ENCODE measurements around the gene RNASEH2C. TPM values are rescaled to one million over a fixed set of nuclear protein-coding genes. Genes with fewer than 3 reads are reported as not detected.
"Not testable (repeated sequence)": the region's sequence is repeated elsewhere in the genome, so short reads cannot be mapped to it uniquely, and the experiment has no call there.

RNASEH2C gene
- total RNA-seq, 2 experiments from 2014 or later = 90.5 to 109 TPM

DNA sequence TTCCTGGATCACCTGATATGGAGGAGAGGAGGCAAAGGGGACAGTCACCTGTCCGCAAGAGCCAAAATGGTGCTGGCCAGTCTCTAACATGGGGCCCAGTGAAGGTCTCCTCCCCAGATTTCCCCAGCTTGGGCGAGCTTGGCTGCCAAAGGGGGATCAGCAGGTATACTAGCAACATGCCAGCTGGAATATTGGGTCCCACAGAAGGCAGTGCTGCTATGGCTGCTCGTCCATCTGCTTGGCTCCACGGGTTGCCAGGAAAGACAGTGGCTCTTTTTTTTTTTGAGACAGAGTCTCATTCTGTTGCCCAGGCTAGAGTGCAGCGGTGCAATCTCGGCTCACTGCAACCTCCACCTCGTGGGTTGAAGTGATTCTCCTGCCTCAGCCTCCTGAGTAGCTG is 21.3 kb downstream of the RNASEH2C start:
- ATAC-seq (no peak), DNase-seq (no peak)
- CTCF ChIA-PET = no interaction called here
- peaks cover 3% of the 10 kb centered on the region for H3K4me1 Mint-ChIP-seq
- H3K4me3 Mint-ChIP-seq = no peak overlapping the region
- H3K36me3 Mint-ChIP-seq = no peaks in the 10 kb centered on the region
- no peak overlapping the region for H3K27ac Mint-ChIP-seq
- H3K9me3 Mint-ChIP-seq (ENCODE audit: low read depth) = no peaks in the 10 kb centered on the region
- H3K27me3 Mint-ChIP-seq = peaks cover 19% of the 10 kb centered on the region

DNA sequence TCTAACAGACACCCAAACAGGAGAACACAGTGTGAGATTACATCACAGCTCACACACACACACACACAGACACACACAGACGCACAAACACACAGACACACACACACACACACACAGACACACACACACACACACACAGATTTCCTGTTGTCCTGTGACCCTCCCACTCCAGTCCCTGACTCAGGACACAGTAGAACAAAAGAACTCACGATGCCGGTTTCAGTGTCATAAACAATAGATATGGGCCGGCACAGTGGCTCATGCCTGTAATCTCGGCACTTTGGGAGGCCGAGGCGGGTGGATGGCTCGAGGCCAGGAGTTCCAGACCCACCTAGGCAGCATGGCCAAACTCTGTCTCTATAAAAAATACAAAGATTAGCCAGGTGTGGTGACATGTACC is 22.4 kb downstream of the RNASEH2C start:
- DNase-seq (no peak), ATAC-seq (no peak)
- CTCF ChIA-PET = interaction anchor here (1.5 kb wide), 1 partner anchor 72 kb away, joined by 5 read pairs; no protein-coding TSS in a partner anchor
- H3K9me3 Mint-ChIP-seq (ENCODE audit: low read depth) = no peaks in the 10 kb centered on the region
- peaks cover 3% of the 10 kb centered on the region for H3K4me1 Mint-ChIP-seq
- H3K4me3 Mint-ChIP-seq = no peak overlapping the region
- H3K27me3 Mint-ChIP-seq = peaks cover 18% of the 10 kb centered on the region
- H3K27ac Mint-ChIP-seq = no peak overlapping the region
- H3K36me3 Mint-ChIP-seq = no peaks in the 10 kb centered on the region

DNA sequence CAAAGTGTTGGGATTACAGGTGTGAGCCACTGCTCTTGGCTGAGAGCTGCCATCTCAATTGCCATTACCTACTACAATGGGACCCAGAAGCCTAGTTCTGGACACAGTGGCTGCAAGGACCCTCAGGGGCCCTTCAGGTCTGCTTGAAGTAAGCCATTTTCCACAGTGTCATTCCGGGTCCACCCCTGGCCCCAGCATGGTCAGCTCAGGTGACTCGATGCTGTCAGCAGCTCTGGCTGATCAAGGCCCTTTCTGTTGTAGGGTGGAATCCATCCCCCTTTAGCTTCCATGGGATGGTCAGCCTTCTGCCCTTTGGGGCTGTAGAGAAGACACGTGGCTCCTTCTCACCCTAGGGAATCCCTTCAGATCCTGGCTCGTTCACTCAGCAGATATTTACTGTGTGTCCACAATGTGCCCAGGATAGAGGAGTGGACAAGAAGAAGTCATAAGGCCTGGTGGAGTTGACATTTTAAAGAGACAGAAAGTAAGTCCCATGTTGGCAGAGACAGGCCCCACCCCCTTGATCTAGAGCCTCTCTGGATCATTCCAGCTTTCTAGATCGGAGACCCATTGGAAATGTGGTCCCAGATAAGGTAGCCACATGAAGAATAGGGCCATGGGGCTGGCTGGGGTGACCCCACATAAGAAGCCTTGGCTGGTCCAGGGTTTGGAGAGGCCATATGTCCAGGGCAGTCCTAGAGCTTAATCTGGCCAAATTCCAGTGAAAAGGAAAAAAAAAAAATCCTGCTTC is 23.6 kb downstream of the RNASEH2C start:
- H3K27me3 Mint-ChIP-seq = peaks cover 12% of the 10 kb centered on the region
- H3K27ac Mint-ChIP-seq = no peak overlapping the region
- ATAC-seq (no peak), DNase-seq (no peak)
- no peak overlapping the region for H3K4me3 Mint-ChIP-seq
- H3K4me1 Mint-ChIP-seq = peaks cover 5% of the 10 kb centered on the region
- H3K36me3 Mint-ChIP-seq = no peaks in the 10 kb centered on the region
- no peaks in the 10 kb centered on the region for H3K9me3 Mint-ChIP-seq (ENCODE audit: low read depth)
- CTCF ChIA-PET = interaction anchor here (0.7 to 1.5 kb wide), 3 partner anchors 15 to 71 kb away, joined by 3 to 5 read pairs (median 3); no protein-coding TSS in a partner anchor

DNA sequence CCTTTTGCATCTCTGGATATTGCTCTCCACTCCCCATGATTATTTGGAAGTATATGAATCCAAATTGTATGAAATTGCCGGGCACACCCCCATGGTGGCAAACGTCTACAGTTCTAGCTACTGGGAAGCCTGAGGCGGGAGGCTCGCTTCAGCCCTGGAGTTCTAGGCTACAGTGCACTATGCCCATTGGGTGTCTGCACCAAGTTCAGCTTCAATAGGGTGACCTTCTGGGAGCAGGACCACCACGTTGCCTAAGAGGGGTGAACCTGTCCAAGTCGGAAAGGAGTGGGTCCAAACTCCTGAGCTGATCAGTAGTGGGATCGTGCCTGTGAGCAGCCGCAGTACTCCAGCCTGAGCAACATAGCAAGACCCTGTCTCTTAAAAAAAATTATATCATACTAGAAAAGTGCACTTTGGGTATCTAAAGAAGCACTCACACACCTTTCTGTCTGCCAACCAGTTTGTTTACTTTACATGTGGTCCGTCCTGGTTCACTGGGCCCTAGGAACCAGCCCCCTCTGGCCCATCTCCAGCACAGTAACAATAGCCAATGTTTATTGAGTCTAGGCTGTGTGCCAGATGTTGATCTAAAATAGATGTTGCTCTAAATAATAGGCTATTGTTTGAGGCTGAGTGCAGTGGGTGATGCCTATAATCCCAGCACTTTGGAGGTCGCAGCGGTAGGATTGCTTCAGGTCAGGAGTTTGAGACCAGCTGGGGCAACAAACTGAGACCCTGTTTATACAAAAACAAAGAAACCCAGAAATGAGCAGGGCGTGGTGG is 24.9 kb downstream of the RNASEH2C start:
- ATAC-seq (no peak), DNase-seq (no peak)
- Mint-ChIP-seq H3K4me3 (no peak overlapping the region), H3K27me3 (peaks cover 9% of the 10 kb centered on the region), H3K36me3 (no peaks in the 10 kb centered on the region), H3K4me1 (peaks cover 4% of the 10 kb centered on the region), H3K9me3 (ENCODE audit: low read depth) (no peaks in the 10 kb centered on the region), H3K27ac (no peak overlapping the region)
- CTCF ChIA-PET = interaction anchor here (0.8 to 1.6 kb wide), 4 partner anchors 15 to 123 kb away, joined by 3 to 4 read pairs (median 4); partner anchors contain the start of genes KAT5 and SIPA1

DNA sequence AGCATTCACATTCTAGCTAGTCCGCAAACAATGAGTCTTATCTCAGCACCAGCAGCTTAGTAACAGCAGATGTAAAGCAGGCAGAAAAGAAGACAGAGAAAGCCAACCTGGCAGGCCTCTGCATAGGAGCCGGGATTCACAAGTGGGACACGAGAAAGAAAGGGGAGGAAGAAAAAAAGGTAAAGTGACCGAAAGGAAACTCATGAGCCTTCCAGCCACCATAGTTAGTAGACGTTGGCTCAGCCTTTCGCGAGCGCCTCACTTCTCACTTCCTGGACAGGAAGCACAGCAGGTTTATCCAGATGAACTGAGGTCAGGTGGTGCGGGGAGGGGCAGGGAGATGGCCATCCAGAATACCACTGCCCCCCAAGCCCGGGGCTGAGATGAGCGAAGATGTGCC is 28.2 kb downstream of the RNASEH2C start:
- DNase-seq (no peak), ATAC-seq (no peak)
- H3K4me1 Mint-ChIP-seq = peaks cover 4% of the 10 kb centered on the region
- CTCF ChIA-PET = interaction anchor here (0.8 to 1.0 kb wide), 2 partner anchors 19 to 84 kb away, joined by 3 to 5 read pairs; partner anchors contain the start of gene KAT5
- no peaks in the 10 kb centered on the region for H3K27me3 Mint-ChIP-seq
- no peaks in the 10 kb centered on the region for H3K9me3 Mint-ChIP-seq (ENCODE audit: low read depth)
- no peak overlapping the region for H3K4me3 Mint-ChIP-seq
- H3K36me3 Mint-ChIP-seq = no peaks in the 10 kb centered on the region
- no peak overlapping the region for H3K27ac Mint-ChIP-seq

DNA sequence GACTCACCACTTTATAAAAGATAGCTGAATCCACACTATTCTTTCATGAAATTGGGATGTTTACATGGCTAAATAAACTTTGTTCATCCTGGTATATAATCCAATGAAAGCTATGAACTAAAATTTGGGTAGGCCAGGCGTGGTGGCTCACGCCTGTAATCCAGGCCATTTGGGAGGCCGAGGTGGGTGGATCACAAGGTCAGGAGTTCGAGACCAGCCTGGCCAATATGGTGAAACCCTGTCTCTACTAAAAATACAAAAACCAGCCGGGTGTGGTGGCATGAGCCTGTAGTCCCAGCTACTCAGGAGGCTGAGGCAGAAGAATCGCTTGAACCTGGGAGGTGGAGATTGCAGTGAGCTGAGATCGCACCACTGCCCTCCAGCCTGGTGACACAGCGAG is 28.8 kb downstream of the RNASEH2C start:
- not testable (repeated sequence) for ATAC-seq; H3K9me3 Mint-ChIP-seq (ENCODE audit: low read depth); H3K27ac Mint-ChIP-seq; H3K27me3 Mint-ChIP-seq; H3K4me1 Mint-ChIP-seq; DNase-seq; H3K4me3 Mint-ChIP-seq; H3K36me3 Mint-ChIP-seq
- CTCF ChIA-PET = interaction anchor here (0.8 to 1.0 kb wide), 2 partner anchors 20 to 85 kb away, joined by 3 to 5 read pairs; partner anchors contain the start of gene KAT5

DNA sequence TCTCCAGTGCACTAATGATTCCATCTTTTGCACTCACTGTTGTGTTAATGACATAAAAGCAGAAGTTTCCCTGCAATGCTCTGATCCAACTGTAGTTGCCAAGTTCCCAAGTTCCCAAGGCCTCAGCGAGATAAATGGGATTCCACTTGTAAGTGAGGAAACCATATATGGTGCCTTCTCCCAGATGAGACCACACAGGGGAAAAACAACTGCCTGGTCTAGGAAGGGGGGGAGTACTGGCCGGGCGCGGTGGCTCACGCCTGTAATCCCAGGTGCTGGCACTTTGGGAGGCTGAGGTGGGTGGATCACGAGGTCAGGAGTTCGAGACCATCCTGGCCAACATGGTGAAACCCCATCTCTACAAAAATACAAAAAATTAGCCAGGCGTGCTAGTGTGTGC is 34.6 kb downstream of the RNASEH2C start:
- no peaks in the 10 kb centered on the region for H3K4me1 Mint-ChIP-seq
- peaks cover 1% of the 10 kb centered on the region for H3K36me3 Mint-ChIP-seq
- DNase-seq = no peak
- H3K9me3 Mint-ChIP-seq (ENCODE audit: low read depth) = no peaks in the 10 kb centered on the region
- peaks cover 18% of the 10 kb centered on the region for H3K27me3 Mint-ChIP-seq
- no peak overlapping the region for H3K4me3 Mint-ChIP-seq
- CTCF ChIA-PET = no interaction called here
- no peak for ATAC-seq
- no peak overlapping the region for H3K27ac Mint-ChIP-seq

DNA sequence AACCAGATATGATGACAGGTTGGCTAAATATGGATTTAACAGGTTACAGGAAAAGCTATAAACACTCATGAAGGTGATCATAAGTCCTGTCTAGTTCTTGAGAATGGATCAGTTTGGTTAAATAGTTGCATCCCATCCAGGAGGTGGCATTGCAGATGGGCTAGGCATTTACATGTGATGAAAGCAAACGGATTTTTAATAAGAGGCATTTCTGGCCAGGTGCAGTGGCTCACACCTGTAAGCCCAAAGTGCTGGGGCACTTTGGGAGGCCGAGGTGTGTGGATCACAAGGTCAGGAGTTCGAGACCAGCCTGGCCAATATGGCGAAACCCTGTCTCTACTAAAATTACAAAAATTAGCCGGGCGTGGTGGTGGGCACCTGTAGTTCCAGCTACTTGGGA is 37.1 kb downstream of the RNASEH2C start:
- peaks cover 18% of the 10 kb centered on the region for H3K27me3 Mint-ChIP-seq
- H3K36me3 Mint-ChIP-seq; ATAC-seq; DNase-seq; H3K9me3 Mint-ChIP-seq (ENCODE audit: low read depth); H3K27ac Mint-ChIP-seq; CTCF ChIA-PET; H3K4me1 Mint-ChIP-seq; H3K4me3 Mint-ChIP-seq: not testable (repeated sequence)

DNA sequence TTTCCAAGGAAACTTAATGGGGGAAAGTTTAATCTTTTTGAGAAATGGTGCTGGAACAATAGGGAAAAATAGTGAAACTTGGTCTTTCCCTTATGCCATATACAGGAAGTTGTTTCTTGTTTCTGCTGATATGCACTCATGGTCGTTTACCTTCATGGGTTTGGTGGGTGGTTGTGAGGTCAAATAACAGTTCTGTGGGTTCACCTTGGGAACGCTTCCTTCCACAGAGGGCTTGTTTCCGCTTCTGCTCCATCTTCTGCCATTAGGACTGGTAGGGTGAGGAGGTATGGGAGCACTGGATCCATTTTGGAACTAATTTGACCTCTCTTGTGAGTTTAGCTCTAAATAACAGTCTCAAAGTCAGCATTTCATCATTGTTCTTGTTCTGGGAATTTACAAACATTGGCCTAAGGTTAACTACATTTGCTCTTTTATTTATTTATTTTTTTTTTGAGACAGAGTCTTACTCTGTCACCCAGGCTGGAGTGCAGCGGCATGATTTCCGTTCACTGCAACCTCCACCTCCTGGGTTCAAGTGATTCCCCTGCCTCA is 40.3 kb downstream of the RNASEH2C start:
- CTCF ChIA-PET = interaction anchor here (0.6 to 1.6 kb wide), 4 partner anchors 16 to 31 kb away, joined by 3 read pairs; no protein-coding TSS in a partner anchor
- no peak for ATAC-seq
- no peak for DNase-seq
- Mint-ChIP-seq H3K4me3 (no peak overlapping the region), H3K27ac (no peak overlapping the region), H3K27me3 (peaks cover 18% of the 10 kb centered on the region), H3K9me3 (ENCODE audit: low read depth) (no peaks in the 10 kb centered on the region), H3K36me3 (peaks cover 1% of the 10 kb centered on the region), H3K4me1 (peaks cover 6% of the 10 kb centered on the region)

DNA sequence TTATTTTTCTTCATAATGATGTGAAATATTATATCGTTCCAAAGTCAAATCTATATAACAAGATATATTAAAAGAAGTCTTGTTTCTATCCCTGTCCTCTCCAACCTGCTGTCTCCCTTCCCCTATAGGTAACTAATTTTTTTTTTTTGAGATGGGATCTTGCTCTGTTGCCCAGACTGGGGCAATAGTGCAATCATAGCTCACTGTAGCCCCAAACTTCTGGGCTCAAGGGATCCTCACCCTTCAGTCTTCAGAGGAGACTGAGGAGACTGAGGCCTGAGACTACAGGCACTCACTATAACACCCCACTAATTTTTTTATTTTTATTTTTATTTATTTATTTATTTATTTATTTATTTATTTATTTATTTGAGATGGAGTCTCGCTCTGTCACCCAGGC is 47.6 kb downstream of the RNASEH2C start:
- H3K36me3 Mint-ChIP-seq = no peaks in the 10 kb centered on the region
- CTCF ChIA-PET = no interaction called here
- H3K27ac Mint-ChIP-seq = no peak overlapping the region
- H3K4me1 Mint-ChIP-seq = peaks cover 3% of the 10 kb centered on the region
- no peak for DNase-seq
- H3K4me3 Mint-ChIP-seq = no peak overlapping the region
- ATAC-seq = no peak
- H3K9me3 Mint-ChIP-seq (ENCODE audit: low read depth) = no peaks in the 10 kb centered on the region
- no peaks in the 10 kb centered on the region for H3K27me3 Mint-ChIP-seq

DNA sequence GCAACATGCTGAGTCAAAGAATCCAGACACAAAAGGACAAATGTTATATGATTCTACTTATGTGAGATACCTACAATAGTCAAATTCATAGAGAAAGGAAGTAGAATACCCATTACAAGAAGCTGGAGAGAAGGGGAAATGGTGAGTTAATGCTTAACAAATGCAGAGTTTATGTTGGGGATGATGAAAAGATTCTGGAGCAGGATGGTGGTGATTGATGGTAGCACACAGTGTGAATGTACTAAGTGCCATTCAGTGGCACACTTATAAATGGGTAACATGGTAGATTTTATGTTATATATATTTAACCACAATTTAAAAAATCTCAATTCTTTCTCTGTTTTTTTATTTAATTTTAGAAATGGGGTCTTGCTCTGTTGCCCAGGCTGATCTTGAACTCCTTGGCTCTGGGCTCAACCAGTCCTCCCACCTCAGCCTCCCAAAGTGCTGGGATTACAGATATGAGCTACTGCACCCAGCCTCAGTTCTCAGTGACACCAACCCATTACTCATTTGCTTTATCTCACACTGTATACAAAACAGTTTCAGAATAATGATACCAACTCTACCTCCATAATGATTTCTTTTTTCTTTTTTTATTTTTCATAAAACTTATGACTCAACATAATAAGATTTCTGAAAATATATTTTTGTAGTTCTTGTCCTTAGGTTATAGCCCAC is 48.3 kb downstream of the RNASEH2C start:
- no peaks in the 10 kb centered on the region for H3K36me3 Mint-ChIP-seq
- H3K4me1 Mint-ChIP-seq = peaks cover 3% of the 10 kb centered on the region
- ATAC-seq (no peak), DNase-seq (no peak)
- no peak overlapping the region for H3K4me3 Mint-ChIP-seq
- H3K27me3 Mint-ChIP-seq = no peaks in the 10 kb centered on the region
- H3K9me3 Mint-ChIP-seq (ENCODE audit: low read depth) = no peaks in the 10 kb centered on the region
- H3K27ac Mint-ChIP-seq = no peak overlapping the region
- CTCF ChIA-PET = no interaction called here

Measured in activated CD8-positive, alpha-beta memory T cell treated with anti-CD3 and anti-CD28 coated beads, Interleukin-2, amount 10 ng/mL, durations not matched to agents 7 days and 5 days (primary cell).